BE2C (cell line): Measurements from ENCODE around the gene KARS1.
A peak's percentile ranks its signal among the peaks of the same experiment; 100 is the strongest.

Source experiments
- DNase-seq: peaks from one replicate; pipeline ENCODE4 v3.0.0-alpha.2; 2020
- H3K27me3 ChIP-seq: fragments of 250-450 bp; sonication (Bioruptor Pico); 2 replicates; pipeline ENCODE4 v1.5.1; 2020; ENCODE audit warnings: mild to moderate bottlenecking
- H3K36me3 ChIP-seq: fragments of 250-450 bp; sonication (Bioruptor Pico); 2 replicates; pipeline ENCODE4 v1.5.1; 2020; ENCODE audit warnings: mild to moderate bottlenecking
- H3K4me1 ChIP-seq: fragments of 250-450 bp; sonication (Bioruptor Pico); 2 replicates; pipeline ENCODE4 v1.5.1; 2020
- H3K4me3 ChIP-seq: 2 replicates; pipeline ENCODE4 v1.5.1; 2011; ENCODE audit warnings: low read depth, low read length
- H3K9me3 ChIP-seq: fragments of 250-450 bp; sonication (Bioruptor Pico); 2 replicates; pipeline ENCODE4 v1.5.1; 2020
- TF ChIP-seq, protein P1 (sequence below): IDR thresholded peaks from 2 replicates; pipeline ENCODE4 v1.5.1; 2012; ENCODE audit warnings: mild to moderate bottlenecking, low read depth, low read length

Gene KARS1

DNA sequence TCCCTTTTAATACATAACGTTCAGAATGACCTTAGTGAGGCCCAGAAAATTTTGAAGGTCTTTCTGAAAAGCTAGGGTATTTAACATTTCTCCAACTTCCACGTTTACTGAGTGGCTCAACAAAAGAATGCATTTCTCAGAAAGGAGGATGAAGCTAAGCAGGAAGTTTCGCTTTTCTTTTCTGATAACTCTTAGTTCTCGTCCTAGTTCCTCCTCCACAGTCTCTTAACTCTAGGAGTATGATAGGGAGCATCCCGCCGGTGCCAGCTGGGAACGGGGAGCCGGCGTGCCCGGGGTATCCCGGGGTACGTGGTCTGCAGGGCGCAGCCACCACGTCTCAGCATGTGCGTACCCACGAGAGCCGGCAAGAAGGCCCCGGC lies 363 bp downstream of the KARS1 start:
- TF ChIP-seq, protein P1, sequence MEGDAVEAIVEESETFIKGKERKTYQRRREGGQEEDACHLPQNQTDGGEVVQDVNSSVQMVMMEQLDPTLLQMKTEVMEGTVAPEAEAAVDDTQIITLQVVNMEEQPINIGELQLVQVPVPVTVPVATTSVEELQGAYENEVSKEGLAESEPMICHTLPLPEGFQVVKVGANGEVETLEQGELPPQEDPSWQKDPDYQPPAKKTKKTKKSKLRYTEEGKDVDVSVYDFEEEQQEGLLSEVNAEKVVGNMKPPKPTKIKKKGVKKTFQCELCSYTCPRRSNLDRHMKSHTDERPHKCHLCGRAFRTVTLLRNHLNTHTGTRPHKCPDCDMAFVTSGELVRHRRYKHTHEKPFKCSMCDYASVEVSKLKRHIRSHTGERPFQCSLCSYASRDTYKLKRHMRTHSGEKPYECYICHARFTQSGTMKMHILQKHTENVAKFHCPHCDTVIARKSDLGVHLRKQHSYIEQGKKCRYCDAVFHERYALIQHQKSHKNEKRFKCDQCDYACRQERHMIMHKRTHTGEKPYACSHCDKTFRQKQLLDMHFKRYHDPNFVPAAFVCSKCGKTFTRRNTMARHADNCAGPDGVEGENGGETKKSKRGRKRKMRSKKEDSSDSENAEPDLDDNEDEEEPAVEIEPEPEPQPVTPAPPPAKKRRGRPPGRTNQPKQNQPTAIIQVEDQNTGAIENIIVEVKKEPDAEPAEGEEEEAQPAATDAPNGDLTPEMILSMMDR = no peak
- H3K4me3 ChIP-seq = peak overlapping the region; percentile 98
- no peak for DNase-seq
- H3K9me3 ChIP-seq = no peaks in the 10 kb centered on the region
- H3K36me3 ChIP-seq = peaks cover 32% of the 10 kb centered on the region
- no peaks in the 10 kb centered on the region for H3K27me3 ChIP-seq
- no peaks in the 10 kb centered on the region for H3K4me1 ChIP-seq

DNA sequence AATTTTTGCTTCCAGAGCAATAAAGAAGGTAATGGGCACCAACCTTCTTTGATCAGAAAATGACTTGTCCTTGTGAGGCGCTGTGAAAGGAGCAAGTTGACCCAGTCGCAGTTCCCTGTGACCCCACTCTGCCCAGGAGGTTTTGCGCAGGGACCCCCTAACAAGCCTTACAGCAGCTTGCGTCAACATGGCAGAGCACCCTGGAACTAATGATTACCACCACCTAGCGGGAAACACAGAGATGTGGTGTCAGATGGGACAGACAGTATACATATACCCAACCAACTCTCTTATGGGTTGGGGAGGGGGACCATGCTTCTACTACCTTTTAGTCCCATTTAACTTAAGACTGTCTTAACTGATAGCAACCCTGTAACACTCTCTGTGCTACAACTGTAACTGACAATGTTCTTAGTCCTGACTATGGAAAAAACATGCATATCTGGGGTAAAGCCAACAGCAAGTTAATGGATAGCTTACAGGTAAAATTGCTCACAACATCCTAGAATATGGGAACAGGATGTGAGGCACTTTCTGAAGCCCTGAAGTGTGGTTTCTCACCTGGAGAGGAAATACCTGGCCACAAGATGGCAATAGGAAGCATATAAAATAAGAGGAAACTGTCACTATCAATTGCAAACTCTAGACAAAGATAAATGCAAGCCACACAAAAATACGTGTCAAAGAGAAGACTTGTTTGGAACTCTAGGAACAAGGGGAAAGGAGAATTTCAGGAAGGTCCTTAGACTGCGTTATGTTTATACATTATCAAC lies 3.0 kb downstream of the KARS1 start:
- TF ChIP-seq, protein P1 = no peak
- Histone ChIP-seq H3K36me3 (peaks cover 52% of the 10 kb centered on the region), H3K27me3 (no peaks in the 10 kb centered on the region), H3K4me1 (no peaks in the 10 kb centered on the region), H3K4me3 (no peak overlapping the region), H3K9me3 (no peaks in the 10 kb centered on the region)
- DNase-seq = no peak

DNA sequence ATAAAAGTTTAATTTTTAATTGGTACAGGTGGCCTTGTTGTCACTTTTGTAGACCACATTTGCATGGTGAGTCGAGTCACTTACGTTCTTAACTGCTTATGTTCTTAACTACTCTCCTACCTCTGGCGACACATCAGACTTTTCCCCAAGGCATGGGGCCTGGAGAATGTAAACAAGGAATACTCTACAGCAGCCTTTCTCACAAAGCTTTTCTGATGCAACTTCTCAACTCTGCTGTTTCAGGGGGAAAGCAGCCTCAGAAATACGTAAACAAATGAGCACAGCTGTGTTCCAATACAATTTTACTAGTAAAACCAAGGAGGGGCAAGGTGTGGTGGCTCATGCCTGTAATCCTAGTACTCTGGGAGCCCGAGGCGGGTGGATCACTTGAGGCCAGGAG lies 6.9 kb downstream of the KARS1 start:
- H3K4me1 ChIP-seq = no peaks in the 10 kb centered on the region
- DNase-seq = no peak
- peaks cover 83% of the 10 kb centered on the region for H3K36me3 ChIP-seq
- no peaks in the 10 kb centered on the region for H3K9me3 ChIP-seq
- H3K27me3 ChIP-seq = no peaks in the 10 kb centered on the region
- no peak overlapping the region for H3K4me3 ChIP-seq
- TF ChIP-seq, protein P1 = no peak

DNA sequence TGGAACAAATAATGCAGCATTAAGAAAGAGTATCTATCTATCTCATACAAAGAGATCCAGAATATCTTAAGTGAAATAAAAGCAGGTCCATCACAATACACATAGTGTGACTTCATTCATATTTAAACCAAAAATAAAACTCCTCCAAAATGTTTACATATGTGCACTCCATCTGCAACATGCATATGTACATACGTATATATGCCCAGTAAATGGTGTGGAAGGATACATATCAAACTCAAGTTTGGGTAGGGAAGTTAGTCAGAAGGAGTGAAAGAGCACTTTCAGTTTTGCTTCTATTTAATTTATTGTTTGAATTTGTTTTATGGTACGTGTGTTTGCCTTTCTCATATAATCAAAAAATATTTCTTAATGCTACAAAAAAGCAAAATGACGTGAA lies 12.4 kb downstream of the KARS1 start:
- Histone ChIP-seq H3K4me3 (no peak overlapping the region), H3K9me3 (no peaks in the 10 kb centered on the region), H3K27me3 (no peaks in the 10 kb centered on the region), H3K36me3 (peaks cover 88% of the 10 kb centered on the region), H3K4me1 (no peaks in the 10 kb centered on the region)
- no peak for DNase-seq
- TF ChIP-seq, protein P1 = no peak

DNA sequence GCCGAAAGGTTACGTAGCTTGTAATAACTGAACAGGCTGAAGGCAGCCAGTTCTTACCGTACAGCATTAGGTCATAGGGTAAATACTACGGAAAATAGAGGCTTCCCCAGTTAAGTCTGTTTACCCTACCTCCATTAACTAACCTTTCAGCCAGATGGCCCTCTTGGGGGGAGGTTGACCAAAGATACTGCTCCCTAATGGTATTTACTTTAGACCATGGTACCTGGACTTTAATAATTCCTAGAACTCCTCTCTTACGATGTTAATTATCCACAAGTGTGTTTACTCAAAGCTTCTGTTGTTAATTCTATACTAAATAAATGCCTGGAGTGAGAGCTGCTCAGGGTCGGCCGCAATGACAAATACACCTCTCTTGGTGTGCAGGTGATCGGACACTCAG lies 14.6 kb downstream of the KARS1 start:
- H3K4me3 ChIP-seq = no peak overlapping the region
- H3K27me3 ChIP-seq = no peaks in the 10 kb centered on the region
- H3K9me3 ChIP-seq = no peaks in the 10 kb centered on the region
- peaks cover 90% of the 10 kb centered on the region for H3K36me3 ChIP-seq
- no peak for DNase-seq
- TF ChIP-seq, protein P1 = no peak
- H3K4me1 ChIP-seq = no peaks in the 10 kb centered on the region

DNA sequence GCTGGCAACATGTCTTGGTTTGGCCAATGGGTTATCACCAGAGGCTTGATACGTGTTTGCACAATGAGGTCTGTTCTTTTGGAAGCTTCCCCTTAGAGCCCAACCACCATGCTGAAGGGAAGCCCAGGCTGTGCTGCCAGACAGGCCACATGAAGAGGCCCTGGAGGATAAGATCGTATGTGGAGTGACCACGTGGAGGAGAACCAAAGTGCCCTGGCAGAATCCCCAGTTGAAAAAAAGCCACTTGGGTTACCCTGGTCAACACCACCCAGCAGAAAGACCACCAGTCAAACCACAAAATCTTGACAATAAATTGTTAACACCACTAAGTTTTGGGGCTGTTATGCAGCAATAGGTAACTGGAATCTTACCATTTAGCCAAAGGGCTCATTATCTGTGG lies 17.4 kb downstream of the KARS1 start:
- DNase-seq = no peak
- H3K36me3 ChIP-seq = peaks cover 91% of the 10 kb centered on the region
- H3K27me3 ChIP-seq = no peaks in the 10 kb centered on the region
- H3K4me3 ChIP-seq = no peak overlapping the region
- TF ChIP-seq, protein P1 = no peak
- no peaks in the 10 kb centered on the region for H3K4me1 ChIP-seq
- H3K9me3 ChIP-seq = no peaks in the 10 kb centered on the region
